ENCODE measurements around the gene C19orf38. TPM values are rescaled to one million over a fixed set of nuclear protein-coding genes. Genes with fewer than 3 reads are reported as not detected.

The C19orf38 gene
- total RNA-seq, 1 experiment from 2014 or later: not detected

DNA sequence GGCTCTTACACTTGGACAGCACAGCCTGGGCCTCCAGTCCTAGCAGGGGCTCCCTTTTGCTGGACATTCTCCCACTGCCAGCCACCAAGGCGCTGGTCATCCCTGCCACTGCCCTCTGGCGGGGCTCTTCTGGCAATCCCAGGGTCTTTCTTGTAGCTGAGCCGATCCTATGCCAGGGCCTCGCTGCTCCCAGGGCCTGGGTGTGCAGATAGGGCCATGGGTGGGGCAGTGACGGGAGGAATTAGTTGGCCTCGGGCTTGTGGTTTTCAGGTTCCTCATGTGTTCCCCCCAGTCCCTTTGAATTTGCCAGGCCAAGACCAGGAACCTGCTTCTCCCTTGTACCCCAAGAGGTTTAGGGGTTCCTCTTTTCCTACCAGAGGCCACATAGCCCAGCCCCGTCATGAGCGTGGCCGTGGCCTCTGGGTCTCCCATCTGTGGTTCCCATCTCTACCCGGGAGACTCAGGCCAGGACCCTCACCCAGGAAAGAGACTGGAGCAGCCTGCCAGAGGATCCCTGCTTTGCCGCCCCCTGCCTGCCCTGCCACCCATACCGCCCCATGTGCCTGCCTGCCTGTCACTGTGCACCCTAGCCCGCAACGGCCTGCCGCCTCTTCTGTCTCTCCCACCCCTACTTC lies 38.4 kb upstream of the C19orf38 start:
- no peaks in the 10 kb centered on the region for H3K9me3 Mint-ChIP-seq
- no peaks in the 10 kb centered on the region for H3K27me3 Mint-ChIP-seq (ENCODE audit: low read depth)
- ATAC-seq (no peak), DNase-seq (ENCODE audit: low spot score) (no peak)
- CTCF ChIA-PET: interaction anchor here (0.7 to 1.8 kb wide), 3 partner anchors 11 to 136 kb away, joined by 3 to 5 read pairs (median 3); partner anchors contain the start of gene DNM2
- TF ChIP-seq ZNF425 (CRISPR knock-in tag; conservative IDR thresholded peaks at IDR 0.05) (no peak), ZNF423 (CRISPR knock-in tag; IDR thresholded peaks at IDR 0.05) (no peak), TCF7 (CRISPR knock-in tag; IDR thresholded peaks at IDR 0.05; ENCODE audit: low read depth) (no peak), E2F5 (CRISPR knock-in tag; IDR thresholded peaks at IDR 0.05) (no peak), ZNF138 (CRISPR knock-in tag; conservative IDR thresholded peaks at IDR 0.05) (no peak), SMAD3 (CRISPR knock-in tag; IDR thresholded peaks at IDR 0.05; ENCODE audit: borderline replicate concordance) (no peak), PRRX2 (CRISPR knock-in tag; IDR thresholded peaks at IDR 0.05) (no peak), ZNF671 (CRISPR knock-in tag; IDR thresholded peaks at IDR 0.05) (no peak), CREM (CRISPR knock-in tag; IDR thresholded peaks at IDR 0.05) (no peak)
- TF ChIP-seq, protein P1, sequence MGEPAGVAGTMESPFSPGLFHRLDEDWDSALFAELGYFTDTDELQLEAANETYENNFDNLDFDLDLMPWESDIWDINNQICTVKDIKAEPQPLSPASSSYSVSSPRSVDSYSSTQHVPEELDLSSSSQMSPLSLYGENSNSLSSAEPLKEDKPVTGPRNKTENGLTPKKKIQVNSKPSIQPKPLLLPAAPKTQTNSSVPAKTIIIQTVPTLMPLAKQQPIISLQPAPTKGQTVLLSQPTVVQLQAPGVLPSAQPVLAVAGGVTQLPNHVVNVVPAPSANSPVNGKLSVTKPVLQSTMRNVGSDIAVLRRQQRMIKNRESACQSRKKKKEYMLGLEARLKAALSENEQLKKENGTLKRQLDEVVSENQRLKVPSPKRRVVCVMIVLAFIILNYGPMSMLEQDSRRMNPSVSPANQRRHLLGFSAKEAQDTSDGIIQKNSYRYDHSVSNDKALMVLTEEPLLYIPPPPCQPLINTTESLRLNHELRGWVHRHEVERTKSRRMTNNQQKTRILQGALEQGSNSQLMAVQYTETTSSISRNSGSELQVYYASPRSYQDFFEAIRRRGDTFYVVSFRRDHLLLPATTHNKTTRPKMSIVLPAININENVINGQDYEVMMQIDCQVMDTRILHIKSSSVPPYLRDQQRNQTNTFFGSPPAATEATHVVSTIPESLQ (CRISPR knock-in tag; IDR thresholded peaks at IDR 0.05): no peak
- TF ChIP-seq, protein P2, sequence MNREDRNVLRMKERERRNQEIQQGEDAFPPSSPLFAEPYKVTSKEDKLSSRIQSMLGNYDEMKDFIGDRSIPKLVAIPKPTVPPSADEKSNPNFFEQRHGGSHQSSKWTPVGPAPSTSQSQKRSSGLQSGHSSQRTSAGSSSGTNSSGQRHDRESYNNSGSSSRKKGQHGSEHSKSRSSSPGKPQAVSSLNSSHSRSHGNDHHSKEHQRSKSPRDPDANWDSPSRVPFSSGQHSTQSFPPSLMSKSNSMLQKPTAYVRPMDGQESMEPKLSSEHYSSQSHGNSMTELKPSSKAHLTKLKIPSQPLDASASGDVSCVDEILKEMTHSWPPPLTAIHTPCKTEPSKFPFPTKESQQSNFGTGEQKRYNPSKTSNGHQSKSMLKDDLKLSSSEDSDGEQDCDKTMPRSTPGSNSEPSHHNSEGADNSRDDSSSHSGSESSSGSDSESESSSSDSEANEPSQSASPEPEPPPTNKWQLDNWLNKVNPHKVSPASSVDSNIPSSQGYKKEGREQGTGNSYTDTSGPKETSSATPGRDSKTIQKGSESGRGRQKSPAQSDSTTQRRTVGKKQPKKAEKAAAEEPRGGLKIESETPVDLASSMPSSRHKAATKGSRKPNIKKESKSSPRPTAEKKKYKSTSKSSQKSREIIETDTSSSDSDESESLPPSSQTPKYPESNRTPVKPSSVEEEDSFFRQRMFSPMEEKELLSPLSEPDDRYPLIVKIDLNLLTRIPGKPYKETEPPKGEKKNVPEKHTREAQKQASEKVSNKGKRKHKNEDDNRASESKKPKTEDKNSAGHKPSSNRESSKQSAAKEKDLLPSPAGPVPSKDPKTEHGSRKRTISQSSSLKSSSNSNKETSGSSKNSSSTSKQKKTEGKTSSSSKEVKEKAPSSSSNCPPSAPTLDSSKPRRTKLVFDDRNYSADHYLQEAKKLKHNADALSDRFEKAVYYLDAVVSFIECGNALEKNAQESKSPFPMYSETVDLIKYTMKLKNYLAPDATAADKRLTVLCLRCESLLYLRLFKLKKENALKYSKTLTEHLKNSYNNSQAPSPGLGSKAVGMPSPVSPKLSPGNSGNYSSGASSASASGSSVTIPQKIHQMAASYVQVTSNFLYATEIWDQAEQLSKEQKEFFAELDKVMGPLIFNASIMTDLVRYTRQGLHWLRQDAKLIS (CRISPR knock-in tag; IDR thresholded peaks at IDR 0.05; ENCODE audit: borderline replicate concordance): no peak
- TF ChIP-seq, protein P3, sequence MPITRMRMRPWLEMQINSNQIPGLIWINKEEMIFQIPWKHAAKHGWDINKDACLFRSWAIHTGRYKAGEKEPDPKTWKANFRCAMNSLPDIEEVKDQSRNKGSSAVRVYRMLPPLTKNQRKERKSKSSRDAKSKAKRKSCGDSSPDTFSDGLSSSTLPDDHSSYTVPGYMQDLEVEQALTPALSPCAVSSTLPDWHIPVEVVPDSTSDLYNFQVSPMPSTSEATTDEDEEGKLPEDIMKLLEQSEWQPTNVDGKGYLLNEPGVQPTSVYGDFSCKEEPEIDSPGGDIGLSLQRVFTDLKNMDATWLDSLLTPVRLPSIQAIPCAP (CRISPR knock-in tag; IDR thresholded peaks at IDR 0.05): no peak
- H3K36me3 Mint-ChIP-seq: peaks cover 23% of the 10 kb centered on the region
- no peak overlapping the region for H3K27ac Mint-ChIP-seq
- H3K4me1 Mint-ChIP-seq: no peaks in the 10 kb centered on the region
- no peak overlapping the region for H3K4me3 Mint-ChIP-seq
- POLR2A ChIA-PET: no interaction called here

DNA sequence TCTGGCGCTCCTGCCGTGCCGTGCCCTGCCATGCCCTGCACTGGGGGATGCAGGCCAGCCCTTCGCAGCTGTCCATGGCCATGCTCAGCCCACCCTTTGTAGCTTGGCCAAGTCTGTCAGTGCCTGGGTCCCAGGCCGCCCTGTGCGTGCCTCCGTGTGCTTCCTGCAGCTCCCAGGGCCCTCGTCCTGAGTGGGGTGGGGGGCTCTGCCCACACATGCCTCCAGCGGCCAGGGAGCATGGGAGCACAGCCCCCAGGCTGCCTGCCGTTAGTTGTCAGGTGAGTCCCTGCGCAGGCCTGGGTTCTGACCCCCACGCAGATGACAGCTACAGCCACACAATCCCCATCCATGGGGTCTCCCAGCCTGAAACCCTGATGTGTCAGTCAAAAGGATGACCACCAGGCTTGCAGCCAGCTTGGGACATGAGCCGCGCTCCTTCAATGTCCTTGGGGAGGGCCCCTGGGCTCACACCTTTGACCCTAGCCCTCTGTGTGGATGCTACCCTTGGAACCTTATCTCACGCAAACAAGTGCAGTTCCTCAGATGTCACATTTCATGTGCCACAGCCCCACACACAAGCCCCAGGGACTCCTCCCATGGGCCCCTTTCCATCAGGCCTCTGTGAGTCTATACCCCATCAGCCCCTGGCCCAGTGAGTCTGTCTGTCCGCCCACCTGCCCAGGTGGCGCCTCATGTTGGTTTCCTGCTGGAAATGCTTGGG lies 36.7 kb upstream of the C19orf38 start:
- H3K4me1 Mint-ChIP-seq: no peaks in the 10 kb centered on the region
- H3K4me3 Mint-ChIP-seq: no peak overlapping the region
- ChIA-PET POLR2A (no interaction called here), CTCF (interaction anchor here (1.5 kb wide), 1 partner anchor 12 kb away, joined by 3 read pairs; no protein-coding TSS in a partner anchor)
- no peak overlapping the region for H3K27ac Mint-ChIP-seq
- TF ChIP-seq TEAD1 (CRISPR knock-in tag; IDR thresholded peaks at IDR 0.05): no peak
- TF ChIP-seq SMAD4 (CRISPR knock-in tag; IDR thresholded peaks at IDR 0.05): no peak
- no peak for TF ChIP-seq ETV6 (CRISPR knock-in tag; IDR thresholded peaks at IDR 0.05)
- TF ChIP-seq ZNF423 (CRISPR knock-in tag; IDR thresholded peaks at IDR 0.05): no peak
- no peak for TF ChIP-seq ZBTB21 (CRISPR knock-in tag; IDR thresholded peaks at IDR 0.05; ENCODE audit: borderline replicate concordance)
- TF ChIP-seq, protein P4, sequence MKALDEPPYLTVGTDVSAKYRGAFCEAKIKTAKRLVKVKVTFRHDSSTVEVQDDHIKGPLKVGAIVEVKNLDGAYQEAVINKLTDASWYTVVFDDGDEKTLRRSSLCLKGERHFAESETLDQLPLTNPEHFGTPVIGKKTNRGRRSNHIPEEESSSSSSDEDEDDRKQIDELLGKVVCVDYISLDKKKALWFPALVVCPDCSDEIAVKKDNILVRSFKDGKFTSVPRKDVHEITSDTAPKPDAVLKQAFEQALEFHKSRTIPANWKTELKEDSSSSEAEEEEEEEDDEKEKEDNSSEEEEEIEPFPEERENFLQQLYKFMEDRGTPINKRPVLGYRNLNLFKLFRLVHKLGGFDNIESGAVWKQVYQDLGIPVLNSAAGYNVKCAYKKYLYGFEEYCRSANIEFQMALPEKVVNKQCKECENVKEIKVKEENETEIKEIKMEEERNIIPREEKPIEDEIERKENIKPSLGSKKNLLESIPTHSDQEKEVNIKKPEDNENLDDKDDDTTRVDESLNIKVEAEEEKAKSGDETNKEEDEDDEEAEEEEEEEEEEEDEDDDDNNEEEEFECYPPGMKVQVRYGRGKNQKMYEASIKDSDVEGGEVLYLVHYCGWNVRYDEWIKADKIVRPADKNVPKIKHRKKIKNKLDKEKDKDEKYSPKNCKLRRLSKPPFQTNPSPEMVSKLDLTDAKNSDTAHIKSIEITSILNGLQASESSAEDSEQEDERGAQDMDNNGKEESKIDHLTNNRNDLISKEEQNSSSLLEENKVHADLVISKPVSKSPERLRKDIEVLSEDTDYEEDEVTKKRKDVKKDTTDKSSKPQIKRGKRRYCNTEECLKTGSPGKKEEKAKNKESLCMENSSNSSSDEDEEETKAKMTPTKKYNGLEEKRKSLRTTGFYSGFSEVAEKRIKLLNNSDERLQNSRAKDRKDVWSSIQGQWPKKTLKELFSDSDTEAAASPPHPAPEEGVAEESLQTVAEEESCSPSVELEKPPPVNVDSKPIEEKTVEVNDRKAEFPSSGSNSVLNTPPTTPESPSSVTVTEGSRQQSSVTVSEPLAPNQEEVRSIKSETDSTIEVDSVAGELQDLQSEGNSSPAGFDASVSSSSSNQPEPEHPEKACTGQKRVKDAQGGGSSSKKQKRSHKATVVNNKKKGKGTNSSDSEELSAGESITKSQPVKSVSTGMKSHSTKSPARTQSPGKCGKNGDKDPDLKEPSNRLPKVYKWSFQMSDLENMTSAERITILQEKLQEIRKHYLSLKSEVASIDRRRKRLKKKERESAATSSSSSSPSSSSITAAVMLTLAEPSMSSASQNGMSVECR (CRISPR knock-in tag; IDR thresholded peaks at IDR 0.05; ENCODE audit: borderline replicate concordance): no peak
- no peak for TF ChIP-seq FOXP1 (CRISPR knock-in tag; IDR thresholded peaks at IDR 0.05; ENCODE audit: borderline replicate concordance)
- no peak for TF ChIP-seq NFE2L1 (CRISPR knock-in tag; IDR thresholded peaks at IDR 0.05)
- no peak for TF ChIP-seq ZNF317 (CRISPR knock-in tag; IDR thresholded peaks at IDR 0.05; ENCODE audit: borderline replicate concordance, low read depth)
- no peaks in the 10 kb centered on the region for H3K27me3 Mint-ChIP-seq (ENCODE audit: low read depth)
- DNase-seq (ENCODE audit: low spot score): no peak
- H3K9me3 Mint-ChIP-seq: no peaks in the 10 kb centered on the region
- peaks cover 16% of the 10 kb centered on the region for H3K36me3 Mint-ChIP-seq
- no peak; the same call in 1 of the 2 replicates for ATAC-seq

Measured in WTC11 (cell line).